Measurements from ENCODE around the gene COLGALT1.

- TF ChIP-seq ZBTB40 (IDR thresholded peaks at IDR 0.05) (no peak), ZBTB40 (CRISPR knock-in tag; IDR thresholded peaks at IDR 0.05) (no peak), RAD21 (CRISPR knock-in tag; conservative IDR thresholded peaks at IDR 0.05 in 1 of 2, IDR thresholded peaks at IDR 0.05 in 1 of 2) (no peak), BACH1 (tag; IDR thresholded peaks at IDR 0.05) (no peak), POLR2A (conservative IDR thresholded peaks at IDR 0.05) (no peak), SMC3 (conservative IDR thresholded peaks at IDR 0.05; ENCODE audit: insufficient read depth, low read depth, low read length) (no peak), TFAP4 (CRISPR knock-in tag; IDR thresholded peaks at IDR 0.05; ENCODE audit: borderline replicate concordance) (no peak), U2AF2 (optimal IDR thresholded peaks at IDR 0.05; ENCODE audit: low read depth, low read length) (no peak), AFF4 (CRISPR knock-in tag; IDR thresholded peaks at IDR 0.05) (no peak), CHD4 (IDR thresholded peaks at IDR 0.05; ENCODE audit: insufficient read depth, insufficient replicate concordance, low read depth, low read length, poor library complexity, severe bottlenecking) (no peak), THRA (IDR thresholded peaks at IDR 0.05) (no peak), TAF1 (IDR thresholded peaks at IDR 0.05; ENCODE audit: control insufficient read depth, extremely low read depth, insufficient read depth, low read length, severe bottlenecking) (no peak), EZH2 (IDR thresholded peaks at IDR 0.05; ENCODE audit: borderline replicate concordance, low read depth, low read length) (no peak), IRF9 (tag; IDR thresholded peaks at IDR 0.05) (no peak)
These were observed 74.3 kb downstream of the COLGALT1 start for GRCh38 chr19:17629760-17630159.

All from K562 (cell line).